Ramos (cell line): ENCODE results near the gene ST3GAL2.
"Not testable (repeated sequence)": the region's sequence is repeated elsewhere in the genome, so short reads cannot be mapped to it uniquely, and the experiment has no call there.

Experiments
- in situ Hi-C: fragments of 300-500 bp; cut with MboI; formaldehyde crosslinking; loops from one replicate; pipeline ENCODE4 v1.14.3; 2022; ENCODE audit warnings: low sequenced_read_pairs; ENCODE audit not compliant: unreplicated experiment

The ST3GAL2 gene

DNA sequence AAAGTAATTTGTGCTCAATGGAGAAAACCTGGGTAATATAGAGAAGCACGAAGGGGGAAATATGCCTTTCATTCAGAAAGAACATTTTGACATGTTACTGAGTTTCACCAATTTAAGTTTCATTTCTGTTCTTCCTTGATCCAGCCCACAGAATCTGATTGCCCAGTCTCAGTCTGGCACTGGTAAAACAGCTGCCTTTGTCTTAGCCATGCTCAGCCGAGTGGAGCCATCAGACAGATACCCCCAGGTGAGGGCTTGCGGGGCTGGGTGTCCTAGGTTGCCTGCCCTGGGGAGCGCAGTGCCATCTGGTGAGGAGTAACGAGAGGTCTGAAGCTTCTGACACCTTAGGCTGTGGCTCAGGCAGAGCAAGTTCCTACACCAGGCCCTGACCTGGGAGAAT, 74.5 kb downstream of the ST3GAL2 start:
- in situ Hi-C loops, result no loop called here

DNA sequence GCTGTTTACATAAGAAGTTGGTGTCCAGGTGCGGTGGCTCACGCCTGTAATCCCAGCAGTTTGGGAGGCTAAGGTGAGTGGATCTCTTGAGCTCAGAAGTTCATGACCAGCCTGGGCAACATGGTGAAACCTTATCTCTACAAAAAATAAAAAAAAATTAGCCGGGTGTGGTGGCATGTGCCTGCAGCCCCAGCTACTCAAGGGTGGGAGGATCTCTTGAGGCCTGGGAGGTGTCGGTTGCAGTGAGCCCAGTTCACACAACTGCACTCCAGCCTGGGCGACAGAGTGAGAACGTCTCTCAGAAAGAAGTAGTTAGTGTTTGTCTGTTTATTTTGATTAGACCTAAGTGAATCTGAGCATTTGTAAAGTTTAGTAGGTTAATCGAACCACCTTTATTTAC, 79.3 kb downstream of the ST3GAL2 start:
- in situ Hi-C loops, result no loop called here

DNA sequence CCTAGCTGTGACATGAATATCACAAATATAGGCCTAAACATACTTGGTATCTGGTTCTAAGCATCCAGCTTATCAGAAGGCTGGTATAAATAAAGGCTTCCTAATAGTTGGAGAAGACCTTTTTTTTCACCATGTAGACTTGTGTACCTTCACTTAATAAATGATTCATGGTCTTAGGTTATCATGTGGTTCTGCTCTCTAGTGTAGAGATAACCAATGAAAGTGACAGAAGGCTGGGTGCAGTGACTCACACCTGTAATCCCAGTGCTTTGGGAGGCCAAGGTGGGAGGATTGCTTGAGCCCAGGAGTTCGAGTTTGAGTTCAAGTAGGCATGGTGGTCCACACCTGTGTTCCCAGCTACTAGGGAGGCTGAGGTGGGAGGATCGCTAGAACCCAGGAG, 89.1 kb downstream of the ST3GAL2 start:
- in situ Hi-C loops, result no loop called here

DNA sequence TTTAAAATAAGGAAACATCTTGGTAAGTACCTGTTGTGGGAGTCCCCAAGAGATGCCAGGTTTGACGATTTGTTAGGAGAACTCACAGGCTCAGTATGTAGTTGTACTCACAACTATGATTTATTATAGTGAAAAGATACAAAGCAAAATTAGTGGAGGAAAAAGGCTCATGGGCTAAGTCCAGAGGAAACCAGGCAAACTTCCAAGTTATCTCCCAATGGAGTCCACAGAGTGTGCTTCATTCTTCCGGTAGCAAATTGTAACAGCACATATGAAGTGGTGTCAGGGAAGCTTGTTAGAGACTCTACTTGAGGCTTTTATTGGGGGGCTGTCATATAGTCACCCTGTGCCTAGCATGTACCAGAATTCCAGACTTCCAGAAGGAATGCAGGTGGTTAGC, 89.9 kb downstream of the ST3GAL2 start:
- in situ Hi-C loops, result no loop called here

DNA sequence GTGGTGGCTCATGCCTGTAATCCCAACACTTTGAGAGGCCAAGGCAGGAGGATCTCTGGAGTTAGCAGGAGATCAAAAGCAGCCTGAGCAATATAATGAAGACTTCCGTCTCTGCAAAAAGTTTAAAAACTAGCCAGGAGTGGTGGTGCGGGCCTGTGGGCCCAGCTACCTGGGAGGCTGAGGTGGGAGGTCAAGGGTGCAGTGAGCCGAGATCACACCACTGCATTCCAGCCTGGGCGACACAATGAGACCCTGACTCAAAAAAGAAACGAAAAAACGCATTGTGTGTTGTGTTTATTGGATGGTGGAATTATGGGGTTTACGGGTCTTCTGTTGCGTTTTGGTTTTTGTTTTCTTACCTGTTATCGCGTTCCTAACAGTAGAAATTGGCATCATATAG, 93.1 kb downstream of the ST3GAL2 start:
- in situ Hi-C loops, result no loop called here

DNA sequence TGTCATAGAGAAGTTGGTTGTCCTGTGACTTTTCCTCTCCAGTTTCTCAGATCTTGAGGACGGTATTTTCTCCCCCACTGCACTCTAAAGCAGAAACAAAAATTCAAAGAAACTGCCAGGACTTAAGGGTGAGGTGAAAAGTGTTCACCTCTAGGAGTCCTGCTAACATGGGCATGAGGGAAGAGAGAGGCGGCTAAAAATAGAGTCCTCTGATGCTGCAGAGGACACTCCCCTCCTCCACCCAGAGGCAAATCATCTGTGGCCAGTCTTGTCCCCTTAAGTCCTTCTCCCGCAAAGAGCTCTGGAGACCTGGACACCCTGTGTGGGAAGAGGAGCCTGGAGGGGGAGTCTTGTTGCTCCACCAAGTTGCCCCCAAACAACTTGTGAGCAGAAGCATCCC, 96.9 kb downstream of the ST3GAL2 start:
- in situ Hi-C loops, result no loop called here

DNA sequence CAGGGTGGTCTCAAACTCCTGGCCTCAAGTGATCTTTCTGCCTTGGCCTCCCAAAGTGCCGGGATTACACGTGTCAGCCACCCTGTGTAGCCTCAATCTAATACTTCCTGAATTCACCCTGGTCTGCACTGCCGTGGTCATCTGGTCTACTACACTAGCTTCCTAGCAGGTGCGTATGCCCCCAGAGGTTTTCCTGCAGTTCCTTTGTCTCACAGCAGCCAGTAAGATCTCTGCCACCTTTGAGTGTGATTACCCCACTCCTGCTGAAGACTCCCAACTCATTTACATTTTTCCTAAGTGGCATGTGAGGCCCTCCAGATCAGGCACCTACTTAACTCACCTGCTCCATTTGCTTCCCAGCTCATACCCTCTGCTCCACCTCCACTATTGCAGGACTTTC, 97.3 kb downstream of the ST3GAL2 start:
- in situ Hi-C loops, result no loop called here

DNA sequence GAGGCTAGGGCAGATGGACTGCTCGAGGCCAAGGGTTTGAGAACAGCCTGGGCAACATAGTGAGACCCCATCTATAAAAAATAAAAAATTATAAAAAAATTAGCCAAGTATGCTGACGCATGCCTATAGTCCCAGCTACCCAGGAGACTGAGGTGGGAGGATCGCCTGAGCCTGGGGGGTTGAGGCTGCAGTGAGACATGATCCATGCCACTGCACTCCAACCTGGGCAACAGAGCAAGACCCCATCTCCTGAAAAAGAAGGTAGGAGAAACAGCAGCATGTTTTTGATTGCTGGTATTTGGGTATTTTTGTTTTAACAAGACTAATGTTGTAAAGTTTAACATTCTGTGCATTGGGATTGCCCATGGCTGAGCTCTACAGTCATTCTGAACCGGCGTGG, 101.1 kb downstream of the ST3GAL2 start:
- in situ Hi-C loops, result no loop called here

DNA sequence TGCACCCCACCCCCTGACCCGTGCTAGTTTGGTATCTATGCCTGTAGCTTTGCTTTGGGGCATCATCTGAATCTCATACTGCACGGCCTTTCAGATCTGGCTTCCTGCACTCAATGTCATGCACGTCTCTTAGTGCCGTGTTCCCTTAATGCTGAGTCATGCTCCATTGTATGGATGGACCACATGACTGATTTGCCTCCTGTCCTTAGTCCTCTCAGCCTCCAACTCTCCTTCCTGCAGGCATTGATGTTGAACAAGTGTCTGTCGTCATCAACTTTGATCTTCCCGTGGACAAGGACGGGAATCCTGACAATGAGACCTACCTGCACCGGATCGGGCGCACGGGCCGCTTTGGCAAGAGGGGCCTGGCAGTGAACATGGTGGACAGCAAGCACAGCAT, 106.2 kb downstream of the ST3GAL2 start:
- in situ Hi-C loops, result not testable (repeated sequence)

DNA sequence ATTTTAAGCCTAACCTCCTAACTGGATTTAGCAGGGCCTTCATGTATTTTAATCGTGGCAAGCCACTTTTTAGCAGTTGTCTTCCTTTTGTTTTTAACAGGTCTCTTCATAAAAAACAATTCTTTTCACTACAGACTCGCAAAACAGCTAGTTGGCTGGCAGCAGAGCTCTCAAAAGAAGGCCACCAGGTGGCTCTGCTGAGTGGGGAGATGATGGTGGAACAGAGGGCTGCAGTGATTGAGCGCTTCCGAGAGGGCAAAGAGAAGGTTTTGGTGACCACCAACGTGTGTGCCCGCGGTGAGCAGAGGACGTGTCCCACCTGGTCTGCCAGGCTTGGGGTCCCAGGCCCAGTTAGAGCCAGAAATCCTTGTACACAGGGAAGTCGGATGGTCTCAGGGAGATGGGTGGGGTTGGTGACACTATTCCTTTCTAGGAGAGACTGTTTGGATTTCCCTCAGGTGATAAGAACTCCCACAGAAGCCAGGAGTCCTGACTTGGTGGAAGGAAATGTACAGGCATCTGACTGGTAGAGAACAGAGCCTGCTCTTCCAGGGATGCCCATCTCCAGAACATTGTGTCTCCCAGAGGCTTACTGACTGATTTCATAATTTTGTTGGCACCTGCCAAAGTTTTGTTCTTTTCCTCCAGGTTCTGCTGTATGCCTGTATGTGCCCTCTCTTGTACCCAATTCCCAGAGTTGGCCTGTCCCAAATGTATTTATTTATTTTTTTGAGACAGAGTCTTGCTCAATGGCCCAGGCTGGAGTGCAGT, 107.1 kb downstream of the ST3GAL2 start:
- in situ Hi-C loops, result no loop called here

DNA sequence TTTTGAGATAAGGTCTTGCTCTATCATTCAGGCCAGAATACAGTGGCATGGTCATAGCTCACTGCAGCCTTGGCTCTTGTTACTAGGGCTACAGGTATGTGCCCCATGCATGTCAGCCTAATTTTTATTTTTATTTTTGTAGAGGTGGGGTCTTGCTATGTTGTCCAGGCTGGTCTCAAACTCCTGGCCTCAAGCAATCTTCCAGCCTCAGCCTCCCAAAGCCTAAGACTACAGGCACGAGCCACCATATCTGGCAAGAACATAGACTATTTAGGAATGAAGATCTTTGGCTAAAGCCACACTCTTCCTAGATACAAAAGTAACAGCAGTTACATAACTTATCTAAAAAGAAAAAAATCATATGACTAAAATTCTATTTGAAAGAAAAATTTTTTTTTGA, 107.8 kb downstream of the ST3GAL2 start:
- in situ Hi-C loops, result no loop called here
